H9 (cell line): ENCODE results near the gene SIPA1L3. TPM values are rescaled to one million over a fixed set of nuclear protein-coding genes. Genes with fewer than 3 reads are reported as not detected.

Source experiments
- DNase-seq: peaks from one replicate; pipeline ENCODE4 v3.0.0-alpha.2; 2017
- H2AFZ ChIP-seq: one replicate; pipeline ENCODE4 v1.6.1; 2013; ENCODE audit warnings: mild to moderate bottlenecking, low read length, control low read depth, moderate library complexity
- H2AK5ac ChIP-seq: 2 replicates; pipeline ENCODE4 v1.6.1; 2013; ENCODE audit warnings: low read length, control low read depth, mixed read lengths; ENCODE audit not compliant: insufficient read length
- H2BK120ac ChIP-seq: one replicate; pipeline ENCODE4 v1.6.1; 2013; ENCODE audit warnings: low read depth, mild to moderate bottlenecking, low read length, control low read depth, inconsistent platforms; ENCODE audit not compliant: poor library complexity, severe bottlenecking
- H2BK12ac ChIP-seq: 2 replicates; pipeline ENCODE4 v1.6.1; 2013; ENCODE audit warnings: low read length, control low read depth, mixed read lengths, low read depth; ENCODE audit not compliant: insufficient read length
- H2BK15ac ChIP-seq: 2 replicates; pipeline ENCODE4 v1.6.1; 2013; ENCODE audit warnings: low read depth, low read length, control low read depth
- H2BK20ac ChIP-seq: one replicate; pipeline ENCODE4 v1.6.1; 2013; ENCODE audit warnings: low read depth, mild to moderate bottlenecking, low read length, control low read depth, inconsistent platforms; ENCODE audit not compliant: poor library complexity, severe bottlenecking
- H2BK5ac ChIP-seq: 2 replicates; pipeline ENCODE4 v1.6.1; 2013; ENCODE audit warnings: low read length, control low read depth, mixed read lengths; ENCODE audit not compliant: insufficient read length
- H3K14ac ChIP-seq: 2 replicates; pipeline ENCODE4 v1.6.1; 2013; ENCODE audit warnings: low read length, control low read depth; ENCODE audit not compliant: insufficient read depth
- H3K18ac ChIP-seq: 2 replicates; pipeline ENCODE4 v1.6.1; 2013; ENCODE audit warnings: low read depth, mild to moderate bottlenecking, mixed read lengths, low read length, control low read depth; ENCODE audit not compliant: insufficient read length
- H3K23ac ChIP-seq: 2 replicates; pipeline ENCODE4 v1.6.1; 2013; ENCODE audit warnings: low read length, control low read depth, mixed read lengths, low read depth; ENCODE audit not compliant: insufficient read length
- H3K23me2 ChIP-seq: 2 replicates; pipeline ENCODE4 v1.6.1; 2013; ENCODE audit warnings: low read depth, mild to moderate bottlenecking, mixed read lengths, low read length, control low read depth; ENCODE audit not compliant: insufficient read length, poor library complexity, severe bottlenecking
- H3K27ac ChIP-seq: 2 replicates; pipeline ENCODE4 v1.5.1; 2013; ENCODE audit warnings: low read length, control low read depth, mixed read lengths, low read depth; ENCODE audit not compliant: insufficient read length
- H3K27me3 ChIP-seq: 2 replicates; pipeline ENCODE4 v1.6.1; 2013; ENCODE audit warnings: low read length, control low read depth, inconsistent platforms; ENCODE audit not compliant: insufficient read depth
- H3K4ac ChIP-seq: 2 replicates; pipeline ENCODE4 v1.6.1; 2013; ENCODE audit warnings: low read depth, mild to moderate bottlenecking, control low read depth, inconsistent platforms, low read length, moderate library complexity
- H3K4me1 ChIP-seq: 2 replicates; pipeline ENCODE4 v1.6.1; 2013; ENCODE audit warnings: low read length, control low read depth, inconsistent platforms; ENCODE audit not compliant: insufficient read depth
- H3K4me2 ChIP-seq: 2 replicates; pipeline ENCODE4 v1.6.1; 2013; ENCODE audit warnings: low read length, control low read depth, mixed read lengths; ENCODE audit not compliant: insufficient read length, insufficient read depth
- H3K56ac ChIP-seq: 2 replicates; pipeline ENCODE4 v1.6.1; 2013; ENCODE audit warnings: low read depth, mild to moderate bottlenecking, mixed read lengths, low read length, control low read depth; ENCODE audit not compliant: insufficient read length
- H3K79me1 ChIP-seq: 2 replicates; pipeline ENCODE4 v1.6.1; 2013; ENCODE audit warnings: low read depth, mild to moderate bottlenecking, moderate library complexity, low read length, control low read depth, inconsistent platforms; ENCODE audit not compliant: insufficient read depth, poor library complexity, severe bottlenecking
- H3K79me2 ChIP-seq: 2 replicates; pipeline ENCODE4 v1.6.1; 2013; ENCODE audit warnings: low read length, control low read depth, inconsistent platforms; ENCODE audit not compliant: insufficient read depth
- H3K9ac ChIP-seq: 2 replicates; pipeline ENCODE4 v1.6.1; 2013; ENCODE audit warnings: low read length, control low read depth, mixed read lengths; ENCODE audit not compliant: insufficient read length; ENCODE audit errors: extremely low read depth
- H3K9me3 ChIP-seq: one replicate; pipeline ENCODE4 v1.6.1; 2013; ENCODE audit warnings: low read depth, low read length, inconsistent platforms; ENCODE audit not compliant: control insufficient read depth
- H3T11ph ChIP-seq: one replicate; pipeline ENCODE4 v1.6.1; 2013; ENCODE audit warnings: mild to moderate bottlenecking, low read length, control low read depth, inconsistent platforms
- H4K20me1 ChIP-seq: one replicate; pipeline ENCODE4 v1.6.1; 2013; ENCODE audit not compliant: control insufficient read depth, insufficient read length, insufficient read depth
- H4K5ac ChIP-seq: 2 replicates; pipeline ENCODE4 v1.6.1; 2013; ENCODE audit warnings: low read depth, mild to moderate bottlenecking, mixed read lengths, low read length, control low read depth; ENCODE audit not compliant: insufficient read length
- H4K8ac ChIP-seq: replicated peaks from 2 replicates; pipeline ENCODE4 v1.6.1; 2013; ENCODE audit warnings: low read length, control low read depth, mixed read lengths, low read depth; ENCODE audit not compliant: insufficient read length
- H4K91ac ChIP-seq: 2 replicates; pipeline ENCODE4 v1.6.1; 2013; ENCODE audit warnings: low read depth, mild to moderate bottlenecking, moderate library complexity, mixed read lengths, low read length, control low read depth; ENCODE audit not compliant: insufficient read length
- H3K27ac Mint-ChIP-seq, 3 experiments: 2 replicates in 2 of 3; 3 replicates in 1 of 3; pipeline ENCODE4 v1.8.0; 2020 to 2021; ENCODE audit warnings: mixed read lengths in 3 of 3, mild to moderate bottlenecking in 1 of 3, moderate library complexity in 1 of 3
- H3K27me3 Mint-ChIP-seq: 2 replicates; pipeline ENCODE4 v1.8.0; 2021; ENCODE audit warnings: low read depth, mild to moderate bottlenecking, moderate library complexity, mixed read lengths
- H3K36me3 Mint-ChIP-seq, 3 experiments: 2 replicates in 2 of 3; 3 replicates in 1 of 3; pipeline ENCODE4 v1.8.0; 2020 to 2021; ENCODE audit warnings: low read depth in 3 of 3, mixed read lengths in 3 of 3; ENCODE audit not compliant: insufficient read depth in 1 of 3
- H3K4me1 Mint-ChIP-seq, 2 experiments: 2 replicates each; pipeline ENCODE4 v1.8.0; 2020; ENCODE audit warnings: mixed read lengths in 2 of 2
- H3K4me3 Mint-ChIP-seq, 2 experiments: 2 replicates in 1 of 2; 3 replicates in 1 of 2; pipeline ENCODE4 v1.8.0; 2020 to 2021; ENCODE audit warnings: mild to moderate bottlenecking in 2 of 2, mixed read lengths in 2 of 2, moderate library complexity in 1 of 2
- H3K9me3 Mint-ChIP-seq, 2 experiments: 2 replicates in 1 of 2; 3 replicates in 1 of 2; pipeline ENCODE4 v1.8.0; 2020; ENCODE audit warnings: mild to moderate bottlenecking in 2 of 2, mixed read lengths in 2 of 2, moderate library complexity in 1 of 2
- WGBS: extraction: QIAGEN DNeasy Blood & Tissue Kit; methylation state at CpG from one replicate; pipeline ENCODE4 v1.1.7; 2013; ENCODE audit warnings: missing lambda C conversion rate, low lambda C conversion rate, mixed read lengths; ENCODE audit not compliant: insufficient read length; ENCODE audit errors: extremely low coverage; 5-methylcytosine and 5-hydroxymethylcytosine counted together
- total RNA-seq: library from RNA; stranded (reverse); gene quantifications from 2 replicates; pipeline ENCODE4 v1.2.1, GENCODE V29; 2021
- TF ChIP-seq, protein P1 (sequence below): fragments of 200-600 bp; sonication (generic); conservative IDR thresholded peaks from 3 replicates; pipeline ENCODE4 v1.8.0; 2021; ENCODE audit warnings: antibody characterized with exemption, mild to moderate bottlenecking

SIPA1L3 gene
- total RNA-seq, 1 experiment from 2014 or later: 40.1 TPM

DNA sequence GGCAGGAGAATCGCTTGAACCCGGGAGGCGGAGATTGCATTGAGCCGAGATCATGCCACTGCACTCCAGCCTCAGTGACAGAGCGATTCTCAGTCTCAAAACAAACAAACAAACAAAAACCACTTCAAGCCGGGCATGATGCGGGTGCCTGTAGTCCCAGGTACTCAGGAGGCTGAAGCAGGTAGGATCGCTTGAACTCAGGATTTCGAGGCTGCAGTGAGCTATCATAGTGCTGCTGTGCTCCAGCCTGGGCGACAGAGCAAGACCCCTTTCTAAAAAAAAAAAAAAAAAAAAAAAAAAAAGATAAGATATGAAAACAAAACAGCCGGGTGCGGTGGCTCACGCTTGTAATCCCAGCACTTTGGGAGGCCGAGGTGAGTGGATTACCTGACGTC, 336.3 kb downstream of the SIPA1L3 start:
- WGBS: no CpG with 5 or more reads among the region's 15 CpGs
- no peak overlapping the region for H3K23ac ChIP-seq
- no peak for DNase-seq
- H2BK5ac ChIP-seq: no peak overlapping the region
- H3K79me2 ChIP-seq: no peaks in the 10 kb centered on the region
- H3K27me3 ChIP-seq: no peaks in the 10 kb centered on the region
- no peak overlapping the region for H3K4ac ChIP-seq
- H4K91ac ChIP-seq: no peak overlapping the region
- H3K27ac Mint-ChIP-seq: no peak overlapping the region
- no peak overlapping the region for H2AK5ac ChIP-seq
- peaks cover 14% of the 10 kb centered on the region for H3K27me3 Mint-ChIP-seq
- H3T11ph ChIP-seq: no peak overlapping the region
- H3K4me3 Mint-ChIP-seq: no peak overlapping the region; a peak in 1 of 5 replicates
- TF ChIP-seq, protein P1, sequence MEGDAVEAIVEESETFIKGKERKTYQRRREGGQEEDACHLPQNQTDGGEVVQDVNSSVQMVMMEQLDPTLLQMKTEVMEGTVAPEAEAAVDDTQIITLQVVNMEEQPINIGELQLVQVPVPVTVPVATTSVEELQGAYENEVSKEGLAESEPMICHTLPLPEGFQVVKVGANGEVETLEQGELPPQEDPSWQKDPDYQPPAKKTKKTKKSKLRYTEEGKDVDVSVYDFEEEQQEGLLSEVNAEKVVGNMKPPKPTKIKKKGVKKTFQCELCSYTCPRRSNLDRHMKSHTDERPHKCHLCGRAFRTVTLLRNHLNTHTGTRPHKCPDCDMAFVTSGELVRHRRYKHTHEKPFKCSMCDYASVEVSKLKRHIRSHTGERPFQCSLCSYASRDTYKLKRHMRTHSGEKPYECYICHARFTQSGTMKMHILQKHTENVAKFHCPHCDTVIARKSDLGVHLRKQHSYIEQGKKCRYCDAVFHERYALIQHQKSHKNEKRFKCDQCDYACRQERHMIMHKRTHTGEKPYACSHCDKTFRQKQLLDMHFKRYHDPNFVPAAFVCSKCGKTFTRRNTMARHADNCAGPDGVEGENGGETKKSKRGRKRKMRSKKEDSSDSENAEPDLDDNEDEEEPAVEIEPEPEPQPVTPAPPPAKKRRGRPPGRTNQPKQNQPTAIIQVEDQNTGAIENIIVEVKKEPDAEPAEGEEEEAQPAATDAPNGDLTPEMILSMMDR: no peak
- H2BK12ac ChIP-seq: no peak overlapping the region
- peaks cover 7 to 21% of the 10 kb centered on the region in 2 experiments for H3K4me1 Mint-ChIP-seq
- no peak overlapping the region for H3K18ac ChIP-seq
- H2BK20ac ChIP-seq: peak overlapping the region; percentile 83
- no peaks in the 10 kb centered on the region for H3K4me1 ChIP-seq
- peak overlapping the region; percentile 71 for H2BK120ac ChIP-seq
- H3K27ac ChIP-seq: no peak overlapping the region
- H3K36me3 Mint-ChIP-seq: no peaks in the 10 kb centered on the region
- no peak overlapping the region for H3K14ac ChIP-seq
- H3K23me2 ChIP-seq: peaks cover 7% of the 10 kb centered on the region
- peak overlapping the region; percentile 43 for H3K4me2 ChIP-seq
- no peaks in the 10 kb centered on the region for H4K20me1 ChIP-seq
- H3K9me3 ChIP-seq: no peaks in the 10 kb centered on the region
- H2AFZ ChIP-seq: no peak overlapping the region
- H4K5ac ChIP-seq: no peak overlapping the region
- no peaks in the 10 kb centered on the region; a peak in 1 of 5 replicates for H3K9me3 Mint-ChIP-seq
- no peak overlapping the region for H3K9ac ChIP-seq
- no peaks in the 10 kb centered on the region for H3K79me1 ChIP-seq
- no peak overlapping the region for H2BK15ac ChIP-seq
- no peak overlapping the region for H4K8ac ChIP-seq
- no peak overlapping the region for H3K56ac ChIP-seq
